Heart left ventricle (tissue), 13 donors: ENCODE measurements around the gene STON2.

ENCODE experiments used
- POLR2A ChIP-seq, 2 donors: fragments of 450-650 bp; IDR thresholded peaks; one replicate each; pipeline ENCODE4 v1.6.1; 2017; ENCODE audit warnings: antibody characterized with exemption in 2 of 2, mild to moderate bottlenecking in 2 of 2, moderate library complexity in 2 of 2
- TF ChIP-seq, protein P1 (sequence below), 12 donors: fragments of 200-600 bp; sonication (generic) in 4 of 12; IDR thresholded peaks; one replicate each; pipeline versions ENCODE4 v1.5.0 to v1.8.0; 2018 to 2022; ENCODE audit warnings: antibody characterized with exemption in 12 of 12, mild to moderate bottlenecking in 5 of 12
- donor health status: ischemic (EF 13 %, LVEDD 7.1; RV severe dilation, severe dysfunction).
- donor health status: DM: no; HTN: yes; CAD: no.
- donor health status: DM: no; HTN: no; CAD: no.
- donor health status: ischemic (EF 25% LVEDD 6.9; RV normal size, moderate dysfunction).
- donor health status: ischemic (EF 25% LVEDD 5.7; RV mildly dilated, moderate dysfunction).
- donor health status: ischemic (EF 35%, LVEDD 5.7; RV mildly dilated, moderate dysfunction).
- donor health status: nonischemic (EF 11% LVEDD 7.7; RV severe dilation, severe dysfunction).
- donor health status: DM: yes; HTN: yes; CAD: no.
- donor health status: PGD.
- donor health status: ischemic (EF 29% LVEDD 5.4; RV normal size, mild dysfunction).
- donor health status: nonischemic (EF 23%, LVEDD 6.1; RV moderate dilation, normal function).

DNA sequence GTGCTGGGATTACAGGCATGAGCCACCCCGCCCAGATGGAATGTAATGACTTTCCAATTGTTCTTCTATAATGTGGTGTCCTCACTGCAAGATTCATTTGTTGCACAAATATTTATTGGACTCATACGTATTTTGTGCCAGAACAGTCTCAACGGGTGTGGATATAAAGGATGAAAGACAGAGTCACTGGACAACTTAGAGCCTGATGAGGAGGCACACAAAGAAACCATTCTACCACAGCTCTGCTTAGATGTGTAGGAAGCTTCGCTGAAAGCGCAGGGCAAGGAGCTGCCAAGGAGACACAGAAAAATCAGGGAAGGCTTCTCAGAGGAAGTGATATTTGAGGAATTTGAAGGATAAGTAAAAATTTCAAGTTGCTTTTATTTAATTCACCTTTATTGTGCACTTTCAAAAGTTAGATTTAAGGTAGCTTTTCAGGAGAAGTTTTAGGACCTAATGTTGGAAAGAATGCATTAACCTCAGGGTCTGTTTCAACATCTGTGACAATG is 41.6 kb upstream of the STON2 start:
- TF ChIP-seq, protein P1, sequence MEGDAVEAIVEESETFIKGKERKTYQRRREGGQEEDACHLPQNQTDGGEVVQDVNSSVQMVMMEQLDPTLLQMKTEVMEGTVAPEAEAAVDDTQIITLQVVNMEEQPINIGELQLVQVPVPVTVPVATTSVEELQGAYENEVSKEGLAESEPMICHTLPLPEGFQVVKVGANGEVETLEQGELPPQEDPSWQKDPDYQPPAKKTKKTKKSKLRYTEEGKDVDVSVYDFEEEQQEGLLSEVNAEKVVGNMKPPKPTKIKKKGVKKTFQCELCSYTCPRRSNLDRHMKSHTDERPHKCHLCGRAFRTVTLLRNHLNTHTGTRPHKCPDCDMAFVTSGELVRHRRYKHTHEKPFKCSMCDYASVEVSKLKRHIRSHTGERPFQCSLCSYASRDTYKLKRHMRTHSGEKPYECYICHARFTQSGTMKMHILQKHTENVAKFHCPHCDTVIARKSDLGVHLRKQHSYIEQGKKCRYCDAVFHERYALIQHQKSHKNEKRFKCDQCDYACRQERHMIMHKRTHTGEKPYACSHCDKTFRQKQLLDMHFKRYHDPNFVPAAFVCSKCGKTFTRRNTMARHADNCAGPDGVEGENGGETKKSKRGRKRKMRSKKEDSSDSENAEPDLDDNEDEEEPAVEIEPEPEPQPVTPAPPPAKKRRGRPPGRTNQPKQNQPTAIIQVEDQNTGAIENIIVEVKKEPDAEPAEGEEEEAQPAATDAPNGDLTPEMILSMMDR (IDR thresholded peaks at IDR 0.05) = no peak
- no peak for TF ChIP-seq POLR2A (IDR thresholded peaks at IDR 0.05)
